Thyroid gland (tissue), 4 donors: ENCODE measurements around the gene PREB. TPM values are rescaled to one million over a fixed set of nuclear protein-coding genes. Genes with fewer than 3 reads are reported as not detected.

Experiments used
- DNase-seq, 2 donors: peaks; one replicate each; pipeline ENCODE4 v3.0.0-alpha.2; 2019
- H3K27ac ChIP-seq, 3 donors: fragments of 200-600 bp; sonication (generic); 1 replicate in 2 of 3; 2 replicates in 1 of 3; pipeline ENCODE4 v1.5.1; 2016 to 2019; ENCODE audit warnings: mild to moderate bottlenecking in 1 of 3, moderate library complexity in 1 of 3
- H3K27me3 ChIP-seq: fragments of 200-600 bp; sonication (generic); one replicate; pipeline ENCODE4 v1.5.1; 2019
- H3K36me3 ChIP-seq, 2 donors: fragments of 200-600 bp; sonication (generic); one replicate each; pipeline ENCODE4 v1.5.1; 2016 to 2019
- H3K4me1 ChIP-seq, 2 donors: fragments of 200-600 bp; sonication (generic); one replicate each; pipeline ENCODE4 v1.5.1; 2017 to 2019
- H3K4me3 ChIP-seq, 3 donors: fragments of 200-600 bp; sonication (generic); replicated peaks in 1 of 3; 1 replicate in 2 of 3; 2 replicates in 1 of 3; pipeline ENCODE4 v1.5.1; 2016; ENCODE audit warnings: mild to moderate bottlenecking in 1 of 3
- H3K9me3 ChIP-seq: fragments of 200-600 bp; sonication (generic); one replicate; pipeline ENCODE4 v1.5.1; 2017
- POLR2A ChIP-seq, 2 donors: fragments of 450-650 bp; IDR thresholded peaks; one replicate each; pipeline ENCODE4 v1.6.1; 2017; ENCODE audit warnings: antibody characterized with exemption in 2 of 2, mild to moderate bottlenecking in 2 of 2, moderate library complexity in 1 of 2
- WGBS, 2 donors: methylation state at CpG; one replicate each; pipeline ENCODE4 v1.1.5; 2017; 5-methylcytosine and 5-hydroxymethylcytosine counted together
- intact Hi-C: fragments of 100-400 bp; cut with DNase I; formaldehyde crosslinking; loops from one replicate; pipeline ENCODE4 v1.15.1; 2023
- total RNA-seq, 4 donors: library from RNA; depleted of rRNA; stranded (reverse); fragments of >200 nt; gene quantifications; one replicate each; pipeline ENCODE4 v1.2.3, GENCODE V29; 2016
- TF ChIP-seq, protein P1 (sequence below), 6 experiments: fragments of 200-600 bp in 3 of 6; fragments of 450-650 bp in 3 of 6; sonication (generic) in 3 of 6; IDR thresholded peaks; one replicate each; pipeline ENCODE4 v1.5.1; 2016 to 2019; ENCODE audit warnings: antibody characterized with exemption in 6 of 6, mild to moderate bottlenecking in 2 of 6, inconsistent platforms in 1 of 6, moderate library complexity in 1 of 6

Gene PREB, protein sequence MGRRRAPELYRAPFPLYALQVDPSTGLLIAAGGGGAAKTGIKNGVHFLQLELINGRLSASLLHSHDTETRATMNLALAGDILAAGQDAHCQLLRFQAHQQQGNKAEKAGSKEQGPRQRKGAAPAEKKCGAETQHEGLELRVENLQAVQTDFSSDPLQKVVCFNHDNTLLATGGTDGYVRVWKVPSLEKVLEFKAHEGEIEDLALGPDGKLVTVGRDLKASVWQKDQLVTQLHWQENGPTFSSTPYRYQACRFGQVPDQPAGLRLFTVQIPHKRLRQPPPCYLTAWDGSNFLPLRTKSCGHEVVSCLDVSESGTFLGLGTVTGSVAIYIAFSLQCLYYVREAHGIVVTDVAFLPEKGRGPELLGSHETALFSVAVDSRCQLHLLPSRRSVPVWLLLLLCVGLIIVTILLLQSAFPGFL
- 10 to 100 TPM; 52.4 to 84.0 (median 55.2) TPM for total RNA-seq

- TF ChIP-seq POLR2A (IDR thresholded peaks at IDR 0.05): peak in 1 of 2 donors; percentile 92
- TF ChIP-seq, protein P1, sequence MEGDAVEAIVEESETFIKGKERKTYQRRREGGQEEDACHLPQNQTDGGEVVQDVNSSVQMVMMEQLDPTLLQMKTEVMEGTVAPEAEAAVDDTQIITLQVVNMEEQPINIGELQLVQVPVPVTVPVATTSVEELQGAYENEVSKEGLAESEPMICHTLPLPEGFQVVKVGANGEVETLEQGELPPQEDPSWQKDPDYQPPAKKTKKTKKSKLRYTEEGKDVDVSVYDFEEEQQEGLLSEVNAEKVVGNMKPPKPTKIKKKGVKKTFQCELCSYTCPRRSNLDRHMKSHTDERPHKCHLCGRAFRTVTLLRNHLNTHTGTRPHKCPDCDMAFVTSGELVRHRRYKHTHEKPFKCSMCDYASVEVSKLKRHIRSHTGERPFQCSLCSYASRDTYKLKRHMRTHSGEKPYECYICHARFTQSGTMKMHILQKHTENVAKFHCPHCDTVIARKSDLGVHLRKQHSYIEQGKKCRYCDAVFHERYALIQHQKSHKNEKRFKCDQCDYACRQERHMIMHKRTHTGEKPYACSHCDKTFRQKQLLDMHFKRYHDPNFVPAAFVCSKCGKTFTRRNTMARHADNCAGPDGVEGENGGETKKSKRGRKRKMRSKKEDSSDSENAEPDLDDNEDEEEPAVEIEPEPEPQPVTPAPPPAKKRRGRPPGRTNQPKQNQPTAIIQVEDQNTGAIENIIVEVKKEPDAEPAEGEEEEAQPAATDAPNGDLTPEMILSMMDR (IDR thresholded peaks at IDR 0.05): peak in 1 of 6 experiments; percentile 7
- Histone ChIP-seq H3K4me1 (peaks cover 10 to 12% of the 10 kb centered on the region in 2 donors), H3K36me3 (peaks cover 11 to 24% of the 10 kb centered on the region in 2 donors), H3K4me3 (peak within 1 kb of the TSS; percentile 65 to 100 (median 70)), H3K27ac (peak within 1 kb of the TSS; percentile 48 to 87 (median 78)), H3K27me3 (no peaks in the 10 kb centered on the region), H3K9me3 (no peaks in the 10 kb centered on the region)
- intact Hi-C loops: no loop called here
- 0 to 2% methylated on average over 6 to 42 of the region's 86 CpGs for WGBS, 2 donors
- DNase-seq: peak; percentile 97 to 98
These were observed at the start of gene PREB for GRCh38 chr2:27133905-27134780. PREB (minus strand) TSS chr2:27134636; CDS start chr2:27134421, 215 bp downstream.

GRCh38 chr2:27184115-27184514, 49.7 kb upstream of the PREB start:
- H3K36me3 ChIP-seq: no peaks in the 10 kb centered on the region
- 55 to 76% methylated on average over 4 of the region's 4 CpGs for WGBS, 2 donors
- no peaks in the 10 kb centered on the region for H3K27me3 ChIP-seq
- peaks cover 0 to 25% of the 10 kb centered on the region in 2 donors for H3K4me1 ChIP-seq
- TF ChIP-seq, protein P1 (IDR thresholded peaks at IDR 0.05): no peak
- TF ChIP-seq POLR2A (IDR thresholded peaks at IDR 0.05): no peak
- no peak for DNase-seq
- no peaks in the 10 kb centered on the region for H3K9me3 ChIP-seq
- no peak overlapping the region for H3K4me3 ChIP-seq
- peak overlapping the region in 2 of 3 donors; percentile 59 to 62 for H3K27ac ChIP-seq
- intact Hi-C loops: no loop called here

- 67 to 69% methylated on average over 4 of the region's 4 CpGs for WGBS, 2 donors
- TF ChIP-seq POLR2A (IDR thresholded peaks at IDR 0.05): no peak
- TF ChIP-seq, protein P1 (IDR thresholded peaks at IDR 0.05): no peak
These were observed 47.9 kb upstream of the PREB start for GRCh38 chr2:27182346-27182745.

DNA sequence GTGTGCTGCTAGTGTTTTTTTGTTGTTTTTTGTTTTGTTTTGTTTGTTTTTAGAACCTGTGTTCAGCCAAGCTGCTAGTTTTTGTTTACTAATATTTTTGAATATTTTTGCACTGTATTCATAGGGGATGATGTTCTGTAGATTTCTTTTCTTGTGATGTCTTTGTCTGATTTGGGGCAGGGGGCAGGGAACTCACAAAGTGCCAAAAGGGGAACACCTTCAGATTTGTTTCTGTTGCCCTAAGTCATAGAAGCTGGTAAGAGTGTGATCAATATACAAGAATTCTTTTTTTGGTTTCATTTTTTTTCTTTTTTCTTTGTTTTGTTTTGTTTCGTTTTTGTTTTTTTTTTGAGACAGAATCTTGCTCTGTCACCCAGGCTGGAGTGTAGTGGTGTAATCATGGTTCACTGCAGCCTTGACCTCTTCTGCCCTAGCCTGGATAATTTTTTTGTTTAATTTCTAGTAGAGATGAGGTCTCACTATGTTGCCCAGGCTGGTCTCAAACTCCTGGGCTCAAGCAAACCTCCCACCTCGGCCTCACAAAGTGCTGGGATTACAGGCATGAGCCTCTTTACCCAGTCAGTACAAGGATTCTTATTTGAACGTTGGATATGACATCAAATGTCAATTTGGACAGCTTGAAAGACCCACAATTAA, 45.0 kb upstream of the PREB start:
- Histone ChIP-seq H3K27me3 (no peaks in the 10 kb centered on the region), H3K27ac (no peak overlapping the region), H3K4me3 (no peak overlapping the region), H3K9me3 (no peaks in the 10 kb centered on the region), H3K36me3 (no peaks in the 10 kb centered on the region), H3K4me1 (peaks cover 0 to 17% of the 10 kb centered on the region in 2 donors)
- no peak for DNase-seq
- intact Hi-C loops: no loop called here
- TF ChIP-seq, protein P1 (IDR thresholded peaks at IDR 0.05): no peak
- no peak for TF ChIP-seq POLR2A (IDR thresholded peaks at IDR 0.05)
- WGBS, 2 donors: 50 to 60% methylated on average over 3 of the region's 3 CpGs

More at GRCh38 chr2:27182346-27182745, 47.9 kb upstream of the PREB start:
- H3K27ac ChIP-seq: peak overlapping the region in 1 of 3 donors; percentile 57
- H3K36me3 ChIP-seq: no peaks in the 10 kb centered on the region
- no peaks in the 10 kb centered on the region for H3K9me3 ChIP-seq
- intact Hi-C loops: no loop called here
- peaks cover 0 to 25% of the 10 kb centered on the region in 2 donors for H3K4me1 ChIP-seq
- no peaks in the 10 kb centered on the region for H3K27me3 ChIP-seq
- no peak overlapping the region for H3K4me3 ChIP-seq
- no peak for DNase-seq
